Motor neuron (in vitro differentiated cells): Measurements from ENCODE around the gene EDEM3. TPM values are rescaled to one million over a fixed set of nuclear protein-coding genes. Genes with fewer than 3 reads are reported as not detected.
A peak's percentile ranks its signal among the peaks of the same experiment; 100 is the strongest.
"Not testable (repeated sequence)": the region's sequence is repeated elsewhere in the genome, so short reads cannot be mapped to it uniquely, and the experiment has no call there.

Experiments used
- ATAC-seq, 8 experiments: fragments of 200-7000 bp; cut with Tn5 transposase; replicated peaks in 6 of 8; 2 replicates each; pipeline ENCODE4 v1.8.0; 2021; ENCODE audit warnings: mild to moderate bottlenecking in 8 of 8, moderate library complexity in 8 of 8
- H3K27ac ChIP-seq, 2 donors: fragments of 250-450 bp; sonication (Bioruptor Pico); 2 replicates each; pipeline ENCODE4 v1.9.0; 2021; ENCODE audit warnings: antibody characterized with exemption in 2 of 2, mild to moderate bottlenecking in 2 of 2, moderate library complexity in 1 of 2
- H3K4me1 ChIP-seq, 2 donors: fragments of 250-450 bp; sonication (Bioruptor Pico); replicated peaks in 1 of 2; 2 replicates each; pipeline ENCODE4 v1.6.1; 2021; ENCODE audit warnings: antibody characterized with exemption in 2 of 2, mild to moderate bottlenecking in 2 of 2, moderate library complexity in 1 of 2
- H3K4me3 ChIP-seq, 5 donors: fragments of 250-450 bp; sonication (Bioruptor Pico); 2 replicates each; pipeline ENCODE4 v1.9.0; 2021; ENCODE audit warnings: antibody characterized with exemption in 5 of 5, mild to moderate bottlenecking in 5 of 5, moderate library complexity in 4 of 5
- WGBS, 10 experiments: fragments of 450-650 bp; shearing (Covaris generic); methylation state at CpG; one replicate each; pipeline ENCODE4 v1.0.0; 2022; 5-methylcytosine and 5-hydroxymethylcytosine counted together
- in situ Hi-C, 9 experiments: fragments of 400-800 bp; cut with MboI; loops; one replicate each; pipeline ENCODE4 v1.15.0; 2021; ENCODE audit warnings: low sequenced_read_pairs in 9 of 9, low pct_unique_long_range_greater_than_20kb in 2 of 9; ENCODE audit not compliant: unreplicated experiment in 9 of 9
- total RNA-seq, 8 experiments: library from RNA; unstranded; fragments of 300-600 nt; gene quantifications; 2 replicates each; pipeline versions ENCODE4 v1.2.3 to v1.2.4, GENCODE V29; 2022

EDEM3 gene
- total RNA-seq, 8 experiments from 2014 or later, result 24.1 to 127 (median 40.9) TPM

GRCh38 chr1:184788970-184789369, 34.3 kb upstream of the EDEM3 start:
- 33 to 100% (median 92%) methylated on average over 1 to 2 of the region's 2 CpGs; no CpG with 5 or more reads in 4 of the 10 experiments for WGBS, 10 experiments
- Histone ChIP-seq H3K4me3 (no peak overlapping the region), H3K27ac (no peak overlapping the region), H3K4me1 (peaks cover 0 to 2% of the 10 kb centered on the region in 2 donors)
- no peak for ATAC-seq
- in situ Hi-C loops, result no loop called here

- in situ Hi-C loops, result no loop called here
- 60 to 95% (median 90%) methylated on average over 1 to 2 of the region's 2 CpGs; no CpG with 5 or more reads in 1 of the 10 experiments for whole genome bisulfite sequencing, 10 experiments
- no peak for ATAC-seq
Measured at GRCh38 chr1:184785529-184785928, 30.9 kb upstream of the EDEM3 start.

GRCh38 chr1:184783723-184784122, 29.1 kb upstream of the EDEM3 start:
- in situ Hi-C loops, ATAC-seq, H3K4me1 ChIP-seq, H3K4me3 ChIP-seq, H3K27ac ChIP-seq: not testable (repeated sequence)
- WGBS, 10 experiments, result 67 to 100% (median 93%) methylated on average over 1 to 3 of the region's 3 CpGs; no CpG with 5 or more reads in 2 of the 10 experiments

More at GRCh38 chr1:184785529-184785928, 30.9 kb upstream of the EDEM3 start:
- Histone ChIP-seq H3K4me1 (no peaks in the 10 kb centered on the region), H3K27ac (no peak overlapping the region), H3K4me3 (no peak overlapping the region)

- Histone ChIP-seq H3K4me3 (no peak overlapping the region), H3K27ac (no peak overlapping the region), H3K4me1 (no peaks in the 10 kb centered on the region)
- ATAC-seq, result no peak
- WGBS, 10 experiments, result 0 to 100% (median 69%) methylated on average over 1 of the region's 1 CpG; no CpG with 5 or more reads in 2 of the 10 experiments
- in situ Hi-C loops, result no loop called here
Measured at GRCh38 chr1:184781941-184782340, 27.3 kb upstream of the EDEM3 start.

GRCh38 chr1:184775885-184776284, 21.2 kb upstream of the EDEM3 start:
- no peak overlapping the region for H3K4me3 ChIP-seq
- no peak overlapping the region for H3K27ac ChIP-seq
- peak in 1 of 8 experiments; percentile 13 for ATAC-seq
- in situ Hi-C loops, result no loop called here
- 0 to 78% (median 38%) methylated on average over 1 to 2 of the region's 2 CpGs for WGBS, 10 experiments
- no peaks in the 10 kb centered on the region for H3K4me1 ChIP-seq

- ATAC-seq, result no peak
- H3K27ac ChIP-seq, result no peak overlapping the region
- in situ Hi-C loops, result no loop called here
- no peaks in the 10 kb centered on the region for H3K4me1 ChIP-seq
- H3K4me3 ChIP-seq, result no peak overlapping the region
Measured at GRCh38 chr1:184775329-184775728, 20.7 kb upstream of the EDEM3 start.

- no peak overlapping the region for H3K4me3 ChIP-seq
- H3K4me1 ChIP-seq, result no peaks in the 10 kb centered on the region
- no peak for ATAC-seq
- WGBS, 10 experiments, result 57 to 100% (median 85%) methylated on average over 1 to 4 of the region's 4 CpGs
- in situ Hi-C loops, result no loop called here
- H3K27ac ChIP-seq, result no peak overlapping the region
Measured at GRCh38 chr1:184773762-184774320, 19.2 kb upstream of the EDEM3 start.

GRCh38 chr1:184771190-184771691, 16.6 kb upstream of the EDEM3 start:
- in situ Hi-C loops, result no loop called here
- Histone ChIP-seq H3K4me3 (no peak overlapping the region), H3K4me1 (no peaks in the 10 kb centered on the region), H3K27ac (no peak overlapping the region)
- peak in 3 of 8 experiments; percentile 42 to 83 (median 55) for ATAC-seq
- 0 to 100% (median 78%) methylated on average over 1 to 7 of the region's 7 CpGs; no CpG with 5 or more reads in 2 of the 10 experiments for WGBS, 10 experiments

- Histone ChIP-seq H3K4me1 (no peaks in the 10 kb centered on the region), H3K4me3 (no peak overlapping the region), H3K27ac (no peak overlapping the region)
- in situ Hi-C loops, result no loop called here
- no peak for ATAC-seq
- WGBS, 10 experiments, result 71 to 100% (median 90%) methylated on average over 1 to 4 of the region's 4 CpGs
Measured at GRCh38 chr1:184770181-184770979, 15.7 kb upstream of the EDEM3 start.

GRCh38 chr1:184769241-184769640, 14.6 kb upstream of the EDEM3 start:
- in situ Hi-C loops, result no loop called here
- H3K4me3 ChIP-seq, result no peak overlapping the region
- no peak overlapping the region for H3K27ac ChIP-seq
- WGBS, 10 experiments, result 23 to 100% (median 62%) methylated on average over 1 to 2 of the region's 2 CpGs; no CpG with 5 or more reads in 1 of the 10 experiments
- ATAC-seq, result no peak
- no peaks in the 10 kb centered on the region for H3K4me1 ChIP-seq

GRCh38 chr1:184768467-184768866, 13.8 kb upstream of the EDEM3 start:
- H3K4me1 ChIP-seq, result no peaks in the 10 kb centered on the region
- no peak for ATAC-seq
- WGBS, 10 experiments, result 67 to 100% (median 85%) methylated on average over 1 to 2 of the region's 2 CpGs
- in situ Hi-C loops, result no loop called here
- no peak overlapping the region for H3K4me3 ChIP-seq
- no peak overlapping the region for H3K27ac ChIP-seq

- Histone ChIP-seq H3K4me1 (no peaks in the 10 kb centered on the region), H3K27ac (no peak overlapping the region), H3K4me3 (no peak overlapping the region)
- WGBS, 10 experiments, result 64 to 100% (median 91%) methylated on average over 1 to 5 of the region's 5 CpGs; no CpG with 5 or more reads in 2 of the 10 experiments
- no peak for ATAC-seq
- in situ Hi-C loops, result no loop called here
Measured at GRCh38 chr1:184767591-184767990, 12.9 kb upstream of the EDEM3 start.

- H3K4me3 ChIP-seq, result no peak overlapping the region
- H3K4me1 ChIP-seq, result no peaks in the 10 kb centered on the region
- WGBS, 10 experiments, result 100% methylated on average over 1 of the region's 1 CpG; no CpG with 5 or more reads in 4 of the 10 experiments
- H3K27ac ChIP-seq, result no peak overlapping the region
- ATAC-seq, result no peak
- in situ Hi-C loops, result no loop called here
Measured at GRCh38 chr1:184764483-184764882, 9.8 kb upstream of the EDEM3 start.
